Mucosa of rectum (tissue), 2 donors: Measurements from ENCODE around the gene SLC25A48.

ENCODE experiments used
- H3K27ac ChIP-seq, 2 donors: one replicate each; pipeline ENCODE4 v1.7.0; 2013; ENCODE audit warnings: inconsistent platforms in 2 of 2, low read depth in 2 of 2, low read length in 2 of 2
- H3K27me3 ChIP-seq, 2 donors: one replicate each; pipeline ENCODE4 v1.7.0; 2013; ENCODE audit warnings: low read length in 2 of 2; ENCODE audit not compliant: control insufficient read depth in 2 of 2, insufficient read depth in 2 of 2
- H3K36me3 ChIP-seq, 2 donors: one replicate each; pipeline ENCODE4 v1.7.0; 2013; ENCODE audit warnings: low read length in 2 of 2; ENCODE audit not compliant: control insufficient read depth in 2 of 2, insufficient read depth in 2 of 2
- H3K4me1 ChIP-seq, 2 donors: one replicate each; pipeline ENCODE4 v1.7.0; 2013; ENCODE audit warnings: low read length in 2 of 2, mild to moderate bottlenecking in 1 of 2; ENCODE audit not compliant: control insufficient read depth in 2 of 2, insufficient read depth in 2 of 2
- H3K4me3 ChIP-seq, 2 donors: one replicate each; pipeline ENCODE4 v1.7.0; 2013; ENCODE audit warnings: low read length in 2 of 2
- H3K9ac ChIP-seq, 2 donors: one replicate each; pipeline ENCODE4 v1.7.0; 2013; ENCODE audit warnings: low read length in 2 of 2, low read depth in 1 of 2, mild to moderate bottlenecking in 1 of 2
- H3K9me3 ChIP-seq, 2 donors: one replicate each; pipeline ENCODE4 v1.7.0; 2013; ENCODE audit warnings: low read length in 2 of 2; ENCODE audit not compliant: control insufficient read depth in 2 of 2
- donor health status: healthy.
- donor health status: Normal muscosa, but diverticular disease.

SLC25A48 gene

GRCh38 chr5:135887881-135888614 is 53.6 kb downstream of the SLC25A48 start:
- Histone ChIP-seq H3K4me1 (peaks cover 3 to 5% of the 10 kb centered on the region in 2 donors), H3K27me3 (no peaks in the 10 kb centered on the region), H3K36me3 (no peaks in the 10 kb centered on the region), H3K4me3 (no peak overlapping the region), H3K9me3 (no peaks in the 10 kb centered on the region), H3K27ac (no peak overlapping the region), H3K9ac (no peak overlapping the region)

DNA sequence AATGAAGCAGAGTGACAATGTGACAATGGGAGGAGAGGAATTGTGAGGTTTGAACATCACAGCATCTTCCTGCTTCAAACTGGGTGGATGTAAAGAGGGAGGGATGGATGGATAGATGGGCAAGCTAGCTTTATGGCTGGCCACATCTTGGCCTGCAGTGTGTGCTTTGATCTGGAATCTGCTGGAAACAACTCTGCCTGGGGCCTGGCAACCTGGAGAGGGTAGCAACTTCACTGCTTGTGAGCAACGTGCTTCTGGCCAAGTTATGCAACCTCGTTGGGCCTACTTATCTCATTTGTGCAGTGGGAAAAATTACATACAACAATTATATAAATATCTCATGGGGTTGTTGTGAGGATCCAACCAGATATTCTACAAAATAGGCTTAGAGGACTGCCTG is 55.8 kb downstream of the SLC25A48 start:
- Histone ChIP-seq H3K4me1 (peaks cover 3 to 5% of the 10 kb centered on the region in 2 donors), H3K27ac (no peak overlapping the region), H3K27me3 (no peaks in the 10 kb centered on the region), H3K9me3 (no peaks in the 10 kb centered on the region), H3K4me3 (no peak overlapping the region), H3K9ac (no peak overlapping the region), H3K36me3 (no peaks in the 10 kb centered on the region)

GRCh38 chr5:135890867-135891266 is 56.4 kb downstream of the SLC25A48 start:
- Histone ChIP-seq H3K4me3 (no peak overlapping the region), H3K27ac (no peak overlapping the region), H3K9me3 (no peaks in the 10 kb centered on the region), H3K4me1 (peaks cover 3 to 5% of the 10 kb centered on the region in 2 donors), H3K27me3 (no peaks in the 10 kb centered on the region), H3K36me3 (no peaks in the 10 kb centered on the region), H3K9ac (no peak overlapping the region)

- no peaks in the 10 kb centered on the region for H3K36me3 ChIP-seq
- H3K4me1 ChIP-seq, result peaks cover 3 to 5% of the 10 kb centered on the region in 2 donors
- no peak overlapping the region for H3K9ac ChIP-seq
- H3K27me3 ChIP-seq, result no peaks in the 10 kb centered on the region
- H3K9me3 ChIP-seq, result no peaks in the 10 kb centered on the region
- no peak overlapping the region for H3K4me3 ChIP-seq
- no peak overlapping the region for H3K27ac ChIP-seq
Measured at GRCh38 chr5:135891268-135891667, 56.8 kb downstream of the SLC25A48 start.

- no peak overlapping the region for H3K9ac ChIP-seq
- no peaks in the 10 kb centered on the region for H3K36me3 ChIP-seq
- no peak overlapping the region for H3K27ac ChIP-seq
- no peak overlapping the region for H3K4me3 ChIP-seq
- no peaks in the 10 kb centered on the region for H3K27me3 ChIP-seq
- no peaks in the 10 kb centered on the region for H3K9me3 ChIP-seq
- peaks cover 3 to 5% of the 10 kb centered on the region in 2 donors for H3K4me1 ChIP-seq
Measured at GRCh38 chr5:135891791-135892190, 57.3 kb downstream of the SLC25A48 start.

DNA sequence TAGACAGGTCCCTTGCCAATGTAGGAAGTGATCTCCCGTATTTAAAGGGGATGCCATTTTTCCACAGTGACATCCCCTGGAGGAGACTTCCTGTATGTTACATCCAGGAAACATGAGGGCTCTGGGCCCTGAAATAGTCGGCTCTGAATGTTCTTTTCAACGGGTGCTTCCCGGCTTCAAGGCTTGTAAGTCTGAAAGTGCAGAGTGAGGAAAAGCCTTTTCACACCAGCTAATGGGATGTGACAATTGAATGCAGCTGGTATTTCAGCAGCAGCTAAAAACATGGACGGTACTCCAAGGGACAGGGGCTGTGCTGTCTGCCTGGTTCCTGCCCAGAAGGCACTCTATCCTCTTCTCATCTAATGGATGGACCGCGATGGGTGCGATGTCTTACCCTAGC is 59.8 kb downstream of the SLC25A48 start:
- Histone ChIP-seq H3K27ac (no peak overlapping the region), H3K9me3 (no peaks in the 10 kb centered on the region), H3K36me3 (no peaks in the 10 kb centered on the region), H3K9ac (no peak overlapping the region), H3K4me3 (no peak overlapping the region), H3K4me1 (no peaks in the 10 kb centered on the region), H3K27me3 (peaks cover 0 to 3% of the 10 kb centered on the region in 2 donors)

- H3K4me3 ChIP-seq, result no peak overlapping the region
- no peaks in the 10 kb centered on the region for H3K36me3 ChIP-seq
- H3K27ac ChIP-seq, result no peak overlapping the region
- no peaks in the 10 kb centered on the region for H3K9me3 ChIP-seq
- H3K9ac ChIP-seq, result no peak overlapping the region
- H3K27me3 ChIP-seq, result peaks cover under 1 to 3% of the 10 kb centered on the region in 2 donors
- H3K4me1 ChIP-seq, result no peaks in the 10 kb centered on the region
Measured at GRCh38 chr5:135894789-135895188, 60.3 kb downstream of the SLC25A48 start.

- Histone ChIP-seq H3K36me3 (no peaks in the 10 kb centered on the region), H3K9ac (no peak within 1 kb of the TSS), H3K27ac (no peak within 1 kb of the TSS), H3K9me3 (no peaks in the 10 kb centered on the region), H3K4me3 (no peak within 1 kb of the TSS), H3K4me1 (no peaks in the 10 kb centered on the region), H3K27me3 (peaks cover 3% of the 10 kb centered on the region in 2 donors)
Measured at GRCh38 chr5:135895474-135896006, 61.1 kb downstream of the SLC25A48 start, which contains the start of gene IL9. IL9 (minus strand) TSS chr5:135895841; CDS start chr5:135895816, 25 bp downstream.

- Histone ChIP-seq H3K4me1 (no peaks in the 10 kb centered on the region), H3K9ac (no peak overlapping the region), H3K27ac (no peak overlapping the region), H3K36me3 (no peaks in the 10 kb centered on the region), H3K4me3 (no peak overlapping the region), H3K27me3 (peaks cover 3 to 6% of the 10 kb centered on the region in 2 donors), H3K9me3 (no peaks in the 10 kb centered on the region)
Measured at GRCh38 chr5:135898651-135899050, 64.2 kb downstream of the SLC25A48 start.

- no peaks in the 10 kb centered on the region for H3K36me3 ChIP-seq
- H3K27ac ChIP-seq, result no peak overlapping the region
- H3K4me3 ChIP-seq, result no peak overlapping the region
Measured at GRCh38 chr5:135900276-135900675, 65.8 kb downstream of the SLC25A48 start.

More at GRCh38 chr5:135900276-135900675, 65.8 kb downstream of the SLC25A48 start:
- Histone ChIP-seq H3K4me1 (no peaks in the 10 kb centered on the region), H3K9ac (no peak overlapping the region), H3K9me3 (no peaks in the 10 kb centered on the region), H3K27me3 (peaks cover 3 to 6% of the 10 kb centered on the region in 2 donors)
